GM18858 (cell line): ENCODE measurements around the gene CD207.
"Not testable (repeated sequence)": the region's sequence is repeated elsewhere in the genome, so short reads cannot be mapped to it uniquely, and the experiment has no call there.

Experiments used
- ATAC-seq: cut with Tn5 transposase; IDR thresholded peaks from one replicate; pipeline ENCODE4 v1.9.1; 2021; ENCODE audit not compliant: unreplicated experiment

Gene CD207

GRCh38 chr2:70829916-70830315 lies 5.7 kb downstream of the CD207 start:
- ATAC-seq, result no peak

GRCh38 chr2:70828914-70829824 lies 6.4 kb downstream of the CD207 start:
- no peak for ATAC-seq

GRCh38 chr2:70828115-70828514 lies 7.5 kb downstream of the CD207 start:
- ATAC-seq, result no peak

GRCh38 chr2:70827388-70827787 lies 8.2 kb downstream of the CD207 start:
- no peak for ATAC-seq

GRCh38 chr2:70826696-70827350 lies 8.8 kb downstream of the CD207 start:
- no peak for ATAC-seq

- no peak for ATAC-seq
These were observed 12.4 kb downstream of the CD207 start for GRCh38 chr2:70823249-70823648.

GRCh38 chr2:70822843-70823242 lies 12.8 kb downstream of the CD207 start:
- no peak for ATAC-seq

GRCh38 chr2:70820499-70820898 lies 15.1 kb downstream of the CD207 start, which contains the start of gene CLEC4F:
Gene CLEC4F, minus strand, starts transcription at chr2:70820599. Its CDS starts 76 bp downstream, at chr2:70820523.
- no peak for ATAC-seq

GRCh38 chr2:70817284-70817954 lies 18.2 kb downstream of the CD207 start:
- no peak for ATAC-seq

- no peak for ATAC-seq
These were observed 18.9 kb downstream of the CD207 start for GRCh38 chr2:70816726-70817125.

- no peak for ATAC-seq
These were observed 26.3 kb downstream of the CD207 start for GRCh38 chr2:70808983-70809958.

GRCh38 chr2:70807828-70808118 lies 27.8 kb downstream of the CD207 start:
- no peak for ATAC-seq

- ATAC-seq, result no peak
These were observed 28.4 kb downstream of the CD207 start for GRCh38 chr2:70807102-70807827.

- ATAC-seq, result no peak
These were observed 29.0 kb downstream of the CD207 start for GRCh38 chr2:70806620-70807019.

GRCh38 chr2:70806013-70806412 lies 29.6 kb downstream of the CD207 start:
- no peak for ATAC-seq

- ATAC-seq, result no peak
These were observed 33.9 kb downstream of the CD207 start for GRCh38 chr2:70801607-70802263.

GRCh38 chr2:70799706-70800105 lies 35.9 kb downstream of the CD207 start:
- ATAC-seq, result no peak

GRCh38 chr2:70797996-70798395 lies 37.6 kb downstream of the CD207 start:
- not testable (repeated sequence) for ATAC-seq

GRCh38 chr2:70797506-70797905 lies 38.1 kb downstream of the CD207 start:
- ATAC-seq, result no peak
